ENCODE results near the gene CA10.

The CA10 gene

GRCh38 chr17:52158450-52159042 is at the start of gene CA10:
Gene CA10 (minus strand): TSS chr17:52158714.
- DNase-seq = peak; percentile 56

- DNase-seq = no peak
These were observed 49.3 kb upstream of the CA10 start for GRCh38 chr17:52207796-52208195.

GRCh38 chr17:52202520-52203080 is 44.1 kb upstream of the CA10 start:
- DNase-seq = no peak

- no peak for DNase-seq
These were observed 43.4 kb upstream of the CA10 start for GRCh38 chr17:52201767-52202519.

- no peak for DNase-seq
These were observed 33.0 kb upstream of the CA10 start for GRCh38 chr17:52191491-52191890.

- peak; percentile 68 for DNase-seq
These were observed 23.3 kb upstream of the CA10 start for GRCh38 chr17:52181782-52182181.

GRCh38 chr17:52178012-52178411 is 19.5 kb upstream of the CA10 start:
- no peak for DNase-seq

GRCh38 chr17:52170963-52171572 is 12.6 kb upstream of the CA10 start:
- DNase-seq = peak; percentile 37

- no peak for DNase-seq
These were observed 1.6 kb upstream of the CA10 start for GRCh38 chr17:52160136-52160567.

- no peak for DNase-seq
These were observed 977 bp upstream of the CA10 start for GRCh38 chr17:52159246-52160135.

GRCh38 chr17:52157603-52158449 is 688 bp downstream of the CA10 start:
- no peak for DNase-seq

GRCh38 chr17:52156576-52157570 is 1.6 kb downstream of the CA10 start:
- DNase-seq = no peak

- DNase-seq = no peak
These were observed 3.2 kb downstream of the CA10 start for GRCh38 chr17:52155301-52155700.

- DNase-seq = no peak
These were observed 4.0 kb downstream of the CA10 start for GRCh38 chr17:52154466-52154865.

GRCh38 chr17:52150935-52151334 is 7.6 kb downstream of the CA10 start:
- no peak for DNase-seq

GRCh38 chr17:52149626-52150025 is 8.9 kb downstream of the CA10 start:
- DNase-seq = no peak

- DNase-seq = peak; percentile 87
These were observed 9.6 kb downstream of the CA10 start for GRCh38 chr17:52148969-52149351.

- DNase-seq = no peak
These were observed 10.1 kb downstream of the CA10 start for GRCh38 chr17:52148288-52148968.

- no peak for DNase-seq
These were observed 10.6 kb downstream of the CA10 start for GRCh38 chr17:52147872-52148271.

- no peak for DNase-seq
These were observed 11.1 kb downstream of the CA10 start for GRCh38 chr17:52147431-52147830.

Measured in NCI-H1092 treated with DMSO at 0.1 percent for 48 hours (cell line).